Hepatocyte (in vitro differentiated cells): ENCODE measurements around the gene MDH1.

Source experiments
- EZH2 ChIP-seq: fragments of 200-600 bp; sonication (generic); IDR thresholded peaks from 2 replicates; pipeline ENCODE4 v1.6.1; 2016; ENCODE audit warnings: antibody characterized with exemption, mild to moderate bottlenecking, borderline replicate concordance
- EZH2phosphoT487 ChIP-seq: fragments of 200-600 bp; sonication (generic); IDR thresholded peaks from one replicate; pipeline ENCODE4 v1.6.1; 2018; ENCODE audit warnings: antibody characterized with exemption, mild to moderate bottlenecking, low read depth, moderate library complexity; ENCODE audit not compliant: unreplicated experiment, severe bottlenecking
- TF ChIP-seq, protein P1 (sequence below): fragments of 200-600 bp; sonication (generic); IDR thresholded peaks from 2 replicates; pipeline ENCODE4 v1.5.1; 2016; ENCODE audit warnings: antibody characterized with exemption, mild to moderate bottlenecking; ENCODE audit not compliant: poor library complexity

DNA sequence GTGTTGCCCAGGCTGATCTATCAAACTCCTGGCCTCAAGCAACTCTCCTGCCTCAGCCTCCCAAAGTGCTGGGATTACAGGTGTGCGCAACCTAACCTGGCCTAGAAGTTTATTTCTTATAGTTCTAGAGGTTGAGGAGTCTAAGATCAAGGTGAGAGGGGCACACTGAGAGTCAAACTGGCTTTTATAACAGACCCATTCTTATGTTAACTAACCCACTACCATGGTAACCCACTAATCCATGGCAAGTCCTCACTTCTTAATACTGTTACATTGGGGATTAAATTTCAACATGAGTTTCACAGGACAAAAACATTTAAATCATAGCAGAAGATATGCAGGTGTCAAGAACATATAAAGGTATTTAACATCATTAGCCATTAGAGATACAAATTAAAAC is 50.6 kb downstream of the MDH1 start:
- TF ChIP-seq, protein P1, sequence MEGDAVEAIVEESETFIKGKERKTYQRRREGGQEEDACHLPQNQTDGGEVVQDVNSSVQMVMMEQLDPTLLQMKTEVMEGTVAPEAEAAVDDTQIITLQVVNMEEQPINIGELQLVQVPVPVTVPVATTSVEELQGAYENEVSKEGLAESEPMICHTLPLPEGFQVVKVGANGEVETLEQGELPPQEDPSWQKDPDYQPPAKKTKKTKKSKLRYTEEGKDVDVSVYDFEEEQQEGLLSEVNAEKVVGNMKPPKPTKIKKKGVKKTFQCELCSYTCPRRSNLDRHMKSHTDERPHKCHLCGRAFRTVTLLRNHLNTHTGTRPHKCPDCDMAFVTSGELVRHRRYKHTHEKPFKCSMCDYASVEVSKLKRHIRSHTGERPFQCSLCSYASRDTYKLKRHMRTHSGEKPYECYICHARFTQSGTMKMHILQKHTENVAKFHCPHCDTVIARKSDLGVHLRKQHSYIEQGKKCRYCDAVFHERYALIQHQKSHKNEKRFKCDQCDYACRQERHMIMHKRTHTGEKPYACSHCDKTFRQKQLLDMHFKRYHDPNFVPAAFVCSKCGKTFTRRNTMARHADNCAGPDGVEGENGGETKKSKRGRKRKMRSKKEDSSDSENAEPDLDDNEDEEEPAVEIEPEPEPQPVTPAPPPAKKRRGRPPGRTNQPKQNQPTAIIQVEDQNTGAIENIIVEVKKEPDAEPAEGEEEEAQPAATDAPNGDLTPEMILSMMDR = no peak
- TF ChIP-seq EZH2 (no peak), EZH2phosphoT487 (no peak)
